Suprapubic skin (tissue), 4 donors: ENCODE measurements around the gene IFITM1. TPM values are rescaled to one million over a fixed set of nuclear protein-coding genes. Genes with fewer than 3 reads are reported as not detected.
"Not testable (repeated sequence)": the region's sequence is repeated elsewhere in the genome, so short reads cannot be mapped to it uniquely, and the experiment has no call there.

Experiments
- DNase-seq, 2 donors: peaks; one replicate each; pipeline ENCODE4 v3.0.0-alpha.2; 2019; ENCODE audit warnings: low spot score in 2 of 2
- H3K27ac ChIP-seq: fragments of 200-600 bp; sonication (generic); one replicate; pipeline ENCODE4 v1.5.1; 2019
- H3K27me3 ChIP-seq: fragments of 200-600 bp; sonication (generic); one replicate; pipeline ENCODE4 v1.5.1; 2019
- H3K36me3 ChIP-seq: fragments of 200-600 bp; sonication (generic); one replicate; pipeline ENCODE4 v1.5.1; 2019
- H3K4me1 ChIP-seq: fragments of 200-600 bp; sonication (generic); one replicate; pipeline ENCODE4 v1.5.1; 2019
- H3K4me3 ChIP-seq: fragments of 200-600 bp; sonication (generic); one replicate; pipeline ENCODE4 v1.5.1; 2019; ENCODE audit warnings: mild to moderate bottlenecking
- H3K9me3 ChIP-seq: fragments of 200-600 bp; sonication (generic); one replicate; pipeline ENCODE4 v1.5.1; 2019
- CTCF ChIP-seq, 2 donors: fragments of 200-600 bp in 1 of 2; fragments of 450-650 bp in 1 of 2; sonication (generic) in 1 of 2; IDR thresholded peaks; one replicate each; pipeline ENCODE4 v1.5.1; 2016 to 2019; ENCODE audit warnings: antibody characterized with exemption in 2 of 2, mild to moderate bottlenecking in 1 of 2, moderate library complexity in 1 of 2
- EP300 ChIP-seq: sonication (generic); formaldehyde crosslinking; IDR thresholded peaks from one replicate; pipeline ENCODE4 v1.6.1; 2017; ENCODE audit warnings: antibody characterized with exemption
- POLR2A ChIP-seq, 2 donors: fragments of 450-650 bp; IDR thresholded peaks; one replicate each; pipeline ENCODE4 v1.6.1; 2017; ENCODE audit warnings: antibody characterized with exemption in 2 of 2, mild to moderate bottlenecking in 2 of 2, moderate library complexity in 2 of 2
- POLR2AphosphoS5 ChIP-seq, 3 donors: sonication (generic); formaldehyde crosslinking; IDR thresholded peaks; one replicate each; pipeline ENCODE4 v1.6.1; 2017; ENCODE audit warnings: antibody characterized with exemption in 3 of 3
- WGBS: methylation state at CpG from one replicate; pipeline ENCODE4 v1.1.5; 2018; 5-methylcytosine and 5-hydroxymethylcytosine counted together
- total RNA-seq, 4 donors: library from RNA; depleted of rRNA; stranded (reverse); fragments of >200 nt; gene quantifications; one replicate each; pipeline ENCODE4 v1.1.0, GENCODE V29; 2016

IFITM1 gene
- total RNA-seq, 4 donors from 2014 or later = 50.7 to 128 (median 67.6) TPM

- DNase-seq = no peak
- Histone ChIP-seq H3K9me3 (no peaks in the 10 kb centered on the region), H3K4me3 (no peak overlapping the region), H3K4me1 (peaks cover 38% of the 10 kb centered on the region), H3K36me3 (no peaks in the 10 kb centered on the region), H3K27ac (peak overlapping the region; percentile 90), H3K27me3 (no peaks in the 10 kb centered on the region)
- 95% methylated on average over 3 of the region's 3 CpGs for WGBS
- TF ChIP-seq POLR2AphosphoS5 (IDR thresholded peaks at IDR 0.05) = no peak
- TF ChIP-seq EP300 = no peak
Observed at GRCh38 chr11:327581-327923, 13.7 kb downstream of the IFITM1 start.

GRCh38 chr11:328012-328411, 14.2 kb downstream of the IFITM1 start:
- WGBS = 95% methylated on average over 13 of the region's 13 CpGs
- no peaks in the 10 kb centered on the region for H3K27me3 ChIP-seq
- no peaks in the 10 kb centered on the region for H3K36me3 ChIP-seq
- TF ChIP-seq POLR2AphosphoS5 (IDR thresholded peaks at IDR 0.05) (no peak), POLR2A (IDR thresholded peaks at IDR 0.05) (no peak)
- H3K4me3 ChIP-seq = no peak overlapping the region
- H3K4me1 ChIP-seq = peaks cover 35% of the 10 kb centered on the region
- peak in 1 of 2 donors; percentile 50 for DNase-seq
- H3K27ac ChIP-seq = no peak overlapping the region
- H3K9me3 ChIP-seq = no peaks in the 10 kb centered on the region

- WGBS = 95% methylated on average over 15 of the region's 15 CpGs
- H3K27ac ChIP-seq, H3K27me3 ChIP-seq, H3K9me3 ChIP-seq, H3K4me3 ChIP-seq, H3K36me3 ChIP-seq: not testable (repeated sequence)
- H3K4me1 ChIP-seq = peaks cover 35% of the 10 kb centered on the region
- DNase-seq = peak in 1 of 2 donors; percentile 34
Observed at GRCh38 chr11:328516-329100, 14.8 kb downstream of the IFITM1 start.

GRCh38 chr11:329886-330253, 16.0 kb downstream of the IFITM1 start:
- Histone ChIP-seq H3K36me3 (no peaks in the 10 kb centered on the region), H3K27me3 (no peaks in the 10 kb centered on the region), H3K9me3 (no peaks in the 10 kb centered on the region), H3K27ac (no peak overlapping the region), H3K4me1 (peaks cover 34% of the 10 kb centered on the region), H3K4me3 (no peak overlapping the region)
- 88% methylated on average over 2 of the region's 2 CpGs for WGBS
- TF ChIP-seq POLR2A (IDR thresholded peaks at IDR 0.05) = no peak
- no peak for TF ChIP-seq EP300
- no peak for TF ChIP-seq CTCF (IDR thresholded peaks at IDR 0.05)
- no peak for TF ChIP-seq POLR2AphosphoS5 (IDR thresholded peaks at IDR 0.05)
- DNase-seq = no peak

- H3K9me3 ChIP-seq = no peaks in the 10 kb centered on the region
- no peaks in the 10 kb centered on the region for H3K27me3 ChIP-seq
- 72% methylated on average over 13 of the region's 14 CpGs for WGBS
- no peaks in the 10 kb centered on the region for H3K36me3 ChIP-seq
- no peak for TF ChIP-seq EP300
- no peak for TF ChIP-seq POLR2A (IDR thresholded peaks at IDR 0.05)
- TF ChIP-seq POLR2AphosphoS5 (IDR thresholded peaks at IDR 0.05) = no peak
- TF ChIP-seq CTCF (IDR thresholded peaks at IDR 0.05) = no peak
- peak in 1 of 2 donors; percentile 60 for DNase-seq
- no peak overlapping the region for H3K27ac ChIP-seq
- H3K4me1 ChIP-seq = peaks cover 36% of the 10 kb centered on the region
- no peak overlapping the region for H3K4me3 ChIP-seq
Observed at GRCh38 chr11:330307-330693, 16.5 kb downstream of the IFITM1 start.

GRCh38 chr11:330694-331357, 17.0 kb downstream of the IFITM1 start:
- DNase-seq = peak in 1 of 2 donors; percentile 55
- TF ChIP-seq POLR2AphosphoS5 (IDR thresholded peaks at IDR 0.05) = no peak
- no peak for TF ChIP-seq CTCF (IDR thresholded peaks at IDR 0.05)
- TF ChIP-seq EP300 = no peak
- TF ChIP-seq POLR2A (IDR thresholded peaks at IDR 0.05) = no peak
- no peak overlapping the region for H3K27ac ChIP-seq
- H3K36me3 ChIP-seq = no peaks in the 10 kb centered on the region
- H3K4me1 ChIP-seq = peaks cover 38% of the 10 kb centered on the region
- H3K4me3 ChIP-seq = no peak overlapping the region
- no peaks in the 10 kb centered on the region for H3K9me3 ChIP-seq
- H3K27me3 ChIP-seq = no peaks in the 10 kb centered on the region
- WGBS = 87% methylated on average over 26 of the region's 34 CpGs
